ENCODE measurements around the gene AFAP1.

- TF ChIP-seq CTCF (conservative IDR thresholded peaks at IDR 0.05; ENCODE audit: low read depth, low read length): no peak
- TF ChIP-seq POLR2A (IDR thresholded peaks at IDR 0.05; ENCODE audit: low read depth, low read length): no peak
- TF ChIP-seq RCOR1 (IDR thresholded peaks at IDR 0.05; ENCODE audit: insufficient replicate concordance, low read length): no peak
- TF ChIP-seq CHD1 (IDR thresholded peaks at IDR 0.05; ENCODE audit: low read depth, low read length): no peak
- no peak for TF ChIP-seq CEBPB (IDR thresholded peaks at IDR 0.05; ENCODE audit: low read depth, low read length)
- no peak for TF ChIP-seq FOS (IDR thresholded peaks at IDR 0.05; ENCODE audit: low read depth, low read length)
- TF ChIP-seq RAD21 (IDR thresholded peaks at IDR 0.05; ENCODE audit: low read length): no peak
Measured at GRCh38 chr4:7795983-7796382, 143.7 kb downstream of the AFAP1 start.

Measured in IMR-90 (cell line).